HG02623 (cell line): ENCODE results near the gene PEX7.
"Not testable (repeated sequence)": the region's sequence is repeated elsewhere in the genome, so short reads cannot be mapped to it uniquely, and the experiment has no call there.

Source experiments
- ATAC-seq: cut with Tn5 transposase; IDR thresholded peaks from one replicate; pipeline ENCODE4 v1.9.1; 2021; ENCODE audit warnings: moderate library complexity; ENCODE audit not compliant: unreplicated experiment

Gene PEX7

GRCh38 chr6:136893187-136893586 lies 70.8 kb downstream of the PEX7 start:
- no peak for ATAC-seq

- ATAC-seq = no peak
Measured at GRCh38 chr6:136895901-136896300, 73.5 kb downstream of the PEX7 start.

- no peak for ATAC-seq
Measured at GRCh38 chr6:136897071-136897470, 74.7 kb downstream of the PEX7 start.

GRCh38 chr6:136901212-136901784 lies 78.9 kb downstream of the PEX7 start:
- ATAC-seq = no peak

- not testable (repeated sequence) for ATAC-seq
Measured at GRCh38 chr6:136904477-136904876, 82.1 kb downstream of the PEX7 start.

GRCh38 chr6:136914947-136915346 lies 92.6 kb downstream of the PEX7 start:
- ATAC-seq = no peak

- ATAC-seq = no peak
Measured at GRCh38 chr6:136918706-136919105, 96.3 kb downstream of the PEX7 start.

- no peak for ATAC-seq
Measured at GRCh38 chr6:136920216-136920615, 97.8 kb downstream of the PEX7 start.

- ATAC-seq = no peak
Measured at GRCh38 chr6:136920671-136921380, 98.4 kb downstream of the PEX7 start.

- ATAC-seq = no peak
Measured at GRCh38 chr6:136921381-136921935, 99.1 kb downstream of the PEX7 start.

- no peak for ATAC-seq
Measured at GRCh38 chr6:136921936-136922684, 99.7 kb downstream of the PEX7 start, which contains the start of gene SLC35D3. SLC35D3 (plus strand) TSS chr6:136922301; CDS start chr6:136922429, 128 bp downstream.

- no peak for ATAC-seq
Measured at GRCh38 chr6:136922685-136923006, 100.3 kb downstream of the PEX7 start.

GRCh38 chr6:136923116-136923953 lies 100.9 kb downstream of the PEX7 start:
- ATAC-seq = no peak

GRCh38 chr6:136923954-136924673 lies 101.7 kb downstream of the PEX7 start:
- no peak for ATAC-seq

- no peak for ATAC-seq
Measured at GRCh38 chr6:136926383-136926782, 104.0 kb downstream of the PEX7 start.

GRCh38 chr6:136927292-136927691 lies 104.9 kb downstream of the PEX7 start:
- no peak for ATAC-seq

GRCh38 chr6:136930528-136930927 lies 108.1 kb downstream of the PEX7 start:
- no peak for ATAC-seq

GRCh38 chr6:136932599-136932998 lies 110.2 kb downstream of the PEX7 start:
- ATAC-seq = no peak

GRCh38 chr6:136945072-136945471 lies 122.7 kb downstream of the PEX7 start:
- ATAC-seq = no peak

GRCh38 chr6:136945711-136946121 lies 123.3 kb downstream of the PEX7 start:
- no peak for ATAC-seq
